Sigmoid colon (tissue), 7 donors: ENCODE results near the gene CBL. TPM values are rescaled to one million over a fixed set of nuclear protein-coding genes. Genes with fewer than 3 reads are reported as not detected.
A peak's percentile ranks its signal among the peaks of the same experiment; 100 is the strongest.

Experiments
- DNase-seq: peaks from one replicate; pipeline ENCODE4 v3.0.0-alpha.2; 2019
- H3K27ac ChIP-seq, 4 donors: fragments of 200-600 bp; sonication (generic); one replicate each; pipeline ENCODE4 v1.5.1; 2016 to 2019; ENCODE audit warnings: mild to moderate bottlenecking in 1 of 4
- H3K27me3 ChIP-seq, 3 donors: fragments of 200-600 bp; sonication (generic); one replicate each; pipeline ENCODE4 v1.5.1; 2019; ENCODE audit warnings: mild to moderate bottlenecking in 1 of 3
- H3K36me3 ChIP-seq, 4 donors: fragments of 200-600 bp; sonication (generic); one replicate each; pipeline ENCODE4 v1.5.1; 2016 to 2019
- H3K4me1 ChIP-seq, 4 donors: fragments of 200-600 bp; sonication (generic); one replicate each; pipeline ENCODE4 v1.5.1; 2017 to 2019
- H3K4me3 ChIP-seq, 4 donors: fragments of 200-600 bp; sonication (generic); one replicate each; pipeline ENCODE4 v1.5.1; 2017 to 2019; ENCODE audit warnings: mild to moderate bottlenecking in 2 of 4, moderate library complexity in 1 of 4
- H3K9me3 ChIP-seq, 4 donors: fragments of 200-600 bp in 3 of 4; sonication (generic) in 3 of 4; one replicate each; pipeline versions ENCODE4 v1.5.1 to v1.6.1; 2013 to 2019
- CTCF ChIP-seq, 4 experiments: fragments of 450-650 bp in 3 of 4; fragments of 200-600 bp in 1 of 4; IDR thresholded peaks; one replicate each; pipeline ENCODE4 v1.5.1; 2016 to 2019; ENCODE audit warnings: antibody characterized with exemption in 4 of 4, mild to moderate bottlenecking in 3 of 4, moderate library complexity in 2 of 4
- EP300 ChIP-seq, 4 donors: sonication (generic); formaldehyde crosslinking; IDR thresholded peaks; one replicate each; pipeline ENCODE4 v1.6.1; 2017; ENCODE audit warnings: antibody characterized with exemption in 4 of 4
- POLR2A ChIP-seq, 2 donors: fragments of 450-650 bp; IDR thresholded peaks; one replicate each; pipeline ENCODE4 v1.6.1; 2016; ENCODE audit warnings: antibody characterized with exemption in 2 of 2, mild to moderate bottlenecking in 2 of 2, moderate library complexity in 2 of 2
- POLR2AphosphoS5 ChIP-seq, 4 donors: sonication (generic); formaldehyde crosslinking; IDR thresholded peaks; one replicate each; pipeline ENCODE4 v1.6.1; 2017; ENCODE audit warnings: antibody characterized with exemption in 4 of 4
- WGBS, 2 donors: extraction: QIAGEN DNeasy Blood & Tissue Kit; methylation state at CpG; one replicate each; pipeline ENCODE4 v1.1.7; 2013; 5-methylcytosine and 5-hydroxymethylcytosine counted together
- intact Hi-C: fragments of 100-400 bp; cut with DNase I; formaldehyde crosslinking; loops from one replicate; pipeline ENCODE4 v1.15.1; 2023
- polyA plus RNA-seq, 3 donors: library from polyadenylated mRNA; stranded (reverse); fragments of 200-250 nt; gene quantifications; one replicate each; pipeline ENCODE4 v1.2.3, GENCODE V29; 2013
- total RNA-seq, 4 donors: library from RNA; depleted of rRNA; stranded (reverse); fragments of >200 nt; gene quantifications; one replicate each; pipeline ENCODE4 v1.1.0, GENCODE V29; 2016
- donor health status: healthy with polysubstance abuse.
- donor health status: Bipolar disorder and iron deficiency.
- donor health status: healthy.

CBL gene
- total and polyA plus RNA-seq, 7 donors: 1.8 to 17.7 (median 11.8) TPM

- Histone ChIP-seq H3K9me3 (peaks cover 0 to 6% (median 2%) of the 10 kb centered on the region in 4 donors), H3K27ac (no peak overlapping the region), H3K36me3 (peaks cover 0 to 31% (median 12%) of the 10 kb centered on the region in 4 donors), H3K27me3 (no peaks in the 10 kb centered on the region), H3K4me3 (no peak overlapping the region), H3K4me1 (peaks cover 0 to 12% (median 11%) of the 10 kb centered on the region in 4 donors)
- DNase-seq: no peak
- TF ChIP-seq POLR2A (IDR thresholded peaks at IDR 0.05): no peak
- no peak for TF ChIP-seq EP300 (IDR thresholded peaks at IDR 0.05)
- TF ChIP-seq POLR2AphosphoS5 (IDR thresholded peaks at IDR 0.05): no peak
- TF ChIP-seq CTCF (IDR thresholded peaks at IDR 0.05): no peak
- 98% methylated on average over 3 of the region's 3 CpGs for WGBS, 2 donors
- intact Hi-C loops: no loop called here
Measured at GRCh38 chr11:119293461-119293860, 87.3 kb downstream of the CBL start.

- Histone ChIP-seq H3K36me3 (peaks cover 0 to 40% (median 12%) of the 10 kb centered on the region in 4 donors), H3K9me3 (peaks cover 0 to 6% (median 2%) of the 10 kb centered on the region in 4 donors), H3K27me3 (no peaks in the 10 kb centered on the region), H3K4me1 (peaks cover 0 to 29% (median 26%) of the 10 kb centered on the region in 4 donors), H3K4me3 (no peak overlapping the region), H3K27ac (no peak overlapping the region)
- DNase-seq: no peak
- WGBS, 2 donors: 62 to 73% methylated on average over 3 of the region's 3 CpGs
- TF ChIP-seq POLR2A (IDR thresholded peaks at IDR 0.05): no peak
- TF ChIP-seq POLR2AphosphoS5 (IDR thresholded peaks at IDR 0.05): no peak
- intact Hi-C loops: no loop called here
Measured at GRCh38 chr11:119295178-119295577, 89.0 kb downstream of the CBL start.

GRCh38 chr11:119297938-119298337 is 91.8 kb downstream of the CBL start:
- Histone ChIP-seq H3K9me3 (no peaks in the 10 kb centered on the region), H3K27ac (peak overlapping the region; percentile 60 to 77 (median 73)), H3K4me1 (peaks cover 0 to 40% (median 36%) of the 10 kb centered on the region in 4 donors), H3K36me3 (peaks cover 0 to 54% (median 3%) of the 10 kb centered on the region in 4 donors), H3K4me3 (no peak overlapping the region), H3K27me3 (no peaks in the 10 kb centered on the region)
- intact Hi-C loops: no loop called here
- TF ChIP-seq EP300 (IDR thresholded peaks at IDR 0.05) (no peak), POLR2AphosphoS5 (IDR thresholded peaks at IDR 0.05) (no peak), CTCF (IDR thresholded peaks at IDR 0.05) (no peak), POLR2A (IDR thresholded peaks at IDR 0.05) (no peak)
- no peak for DNase-seq
- 85 to 90% methylated on average over 3 of the region's 3 CpGs for WGBS, 2 donors

GRCh38 chr11:119298726-119299125 is 92.6 kb downstream of the CBL start:
- TF ChIP-seq POLR2AphosphoS5 (IDR thresholded peaks at IDR 0.05) (peak in 3 of 4 donors; percentile 55 to 64 (median 58)), POLR2A (IDR thresholded peaks at IDR 0.05) (no peak)
- Histone ChIP-seq H3K36me3 (peaks cover 0 to 62% (median 8%) of the 10 kb centered on the region in 4 donors), H3K4me1 (peaks cover 0 to 40% (median 36%) of the 10 kb centered on the region in 4 donors), H3K27me3 (no peaks in the 10 kb centered on the region), H3K9me3 (no peaks in the 10 kb centered on the region), H3K4me3 (no peak overlapping the region), H3K27ac (peak overlapping the region; percentile 60 to 77 (median 73))
- peak; percentile 78 for DNase-seq
- intact Hi-C loops: no loop called here
- WGBS, 2 donors: 94 to 97% methylated on average over 2 of the region's 2 CpGs

- H3K36me3 ChIP-seq: peaks cover 0 to 64% (median 8%) of the 10 kb centered on the region in 4 donors
- no peak overlapping the region for H3K4me3 ChIP-seq
- peaks cover 0 to 40% (median 36%) of the 10 kb centered on the region in 4 donors for H3K4me1 ChIP-seq
- DNase-seq: no peak
- H3K27ac ChIP-seq: peak overlapping the region; percentile 3 to 77 (median 73)
- H3K9me3 ChIP-seq: no peaks in the 10 kb centered on the region
- TF ChIP-seq EP300 (IDR thresholded peaks at IDR 0.05) (no peak), POLR2A (IDR thresholded peaks at IDR 0.05) (no peak), POLR2AphosphoS5 (IDR thresholded peaks at IDR 0.05) (no peak), CTCF (IDR thresholded peaks at IDR 0.05) (no peak)
- 97 to 98% methylated on average over 9 of the region's 9 CpGs for WGBS, 2 donors
- no peaks in the 10 kb centered on the region for H3K27me3 ChIP-seq
- intact Hi-C loops: no loop called here
Measured at GRCh38 chr11:119299416-119299815, 93.3 kb downstream of the CBL start.
